Measurements from ENCODE around the gene APOA1.

Gene APOA1

GRCh38 chr11:116879800-116880625, 42.6 kb upstream of the APOA1 start:
- TF ChIP-seq TAF1 (IDR thresholded peaks at IDR 0.05; ENCODE audit: borderline replicate concordance, insufficient read depth, low read length) (no peak), POLR2AphosphoS5 (IDR thresholded peaks at IDR 0.05; ENCODE audit: low read depth, low read length) (no peak), REST (IDR thresholded peaks at IDR 0.05; ENCODE audit: insufficient read depth in 1 of 2, low read depth in 2 of 2, low read length in 2 of 2) (no peak), SIN3A (IDR thresholded peaks at IDR 0.05; ENCODE audit: borderline replicate concordance, insufficient read depth, low read length) (no peak), FOXP2 (optimal IDR thresholded peaks at IDR 0.05; ENCODE audit: borderline replicate concordance, extremely low read depth, extremely low read length, insufficient read depth) (no peak)

- TF ChIP-seq REST (IDR thresholded peaks at IDR 0.05; ENCODE audit: insufficient read depth in 1 of 2, low read depth in 2 of 2, low read length in 2 of 2) = no peak
These were observed 39.2 kb upstream of the APOA1 start for GRCh38 chr11:116876656-116877055.

GRCh38 chr11:116875194-116875593, 37.8 kb upstream of the APOA1 start:
- TF ChIP-seq TAF1 (IDR thresholded peaks at IDR 0.05; ENCODE audit: borderline replicate concordance, insufficient read depth, low read length) (no peak), FOXP2 (optimal IDR thresholded peaks at IDR 0.05; ENCODE audit: borderline replicate concordance, extremely low read depth, extremely low read length, insufficient read depth) (no peak), SIN3A (IDR thresholded peaks at IDR 0.05; ENCODE audit: borderline replicate concordance, insufficient read depth, low read length) (no peak), REST (IDR thresholded peaks at IDR 0.05; ENCODE audit: insufficient read depth in 1 of 2, low read depth in 2 of 2, low read length in 2 of 2) (no peak), POLR2AphosphoS5 (IDR thresholded peaks at IDR 0.05; ENCODE audit: low read depth, low read length) (no peak)

- TF ChIP-seq POLR2AphosphoS5 (IDR thresholded peaks at IDR 0.05; ENCODE audit: low read depth, low read length) (no peak), TAF1 (IDR thresholded peaks at IDR 0.05; ENCODE audit: borderline replicate concordance, insufficient read depth, low read length) (no peak), FOXP2 (optimal IDR thresholded peaks at IDR 0.05; ENCODE audit: borderline replicate concordance, extremely low read depth, extremely low read length, insufficient read depth) (no peak), SIN3A (IDR thresholded peaks at IDR 0.05; ENCODE audit: borderline replicate concordance, insufficient read depth, low read length) (no peak), REST (IDR thresholded peaks at IDR 0.05; ENCODE audit: insufficient read depth in 1 of 2, low read depth in 2 of 2, low read length in 2 of 2) (no peak)
These were observed 36.8 kb upstream of the APOA1 start for GRCh38 chr11:116874251-116874650.

GRCh38 chr11:116873381-116873780, 36.0 kb upstream of the APOA1 start:
- TF ChIP-seq FOXP2 (optimal IDR thresholded peaks at IDR 0.05; ENCODE audit: borderline replicate concordance, extremely low read depth, extremely low read length, insufficient read depth) (no peak), REST (IDR thresholded peaks at IDR 0.05; ENCODE audit: insufficient read depth in 1 of 2, low read depth in 2 of 2, low read length in 2 of 2) (no peak), SIN3A (IDR thresholded peaks at IDR 0.05; ENCODE audit: borderline replicate concordance, insufficient read depth, low read length) (no peak), TAF1 (IDR thresholded peaks at IDR 0.05; ENCODE audit: borderline replicate concordance, insufficient read depth, low read length) (no peak), POLR2AphosphoS5 (IDR thresholded peaks at IDR 0.05; ENCODE audit: low read depth, low read length) (no peak)

All from PFSK-1 (cell line).